Endothelial cell (in vitro differentiated cells): ENCODE data around the gene SSC4D. TPM values are rescaled to one million over a fixed set of nuclear protein-coding genes. Genes with fewer than 3 reads are reported as not detected.
"Not testable (repeated sequence)": the region's sequence is repeated elsewhere in the genome, so short reads cannot be mapped to it uniquely, and the experiment has no call there.

Source experiments
- DNase-seq: peaks from one replicate; pipeline ENCODE4 v3.0.0; 2021; ENCODE audit warnings: low spot score
- H3K27ac Mint-ChIP-seq: one replicate; pipeline ENCODE4 v1.8.0; 2021; ENCODE audit warnings: mixed read lengths, inconsistent platforms; ENCODE audit not compliant: unreplicated experiment
- H3K27me3 Mint-ChIP-seq: one replicate; pipeline ENCODE4 v1.8.0; 2021; ENCODE audit warnings: mild to moderate bottlenecking, moderate library complexity, mixed read lengths, inconsistent platforms; ENCODE audit not compliant: unreplicated experiment
- H3K36me3 Mint-ChIP-seq: one replicate; pipeline ENCODE4 v1.8.0; 2021; ENCODE audit warnings: mild to moderate bottlenecking, low read depth, mixed read lengths, inconsistent platforms; ENCODE audit not compliant: unreplicated experiment
- H3K4me1 Mint-ChIP-seq: one replicate; pipeline ENCODE4 v1.8.0; 2021; ENCODE audit warnings: mild to moderate bottlenecking, mixed read lengths, inconsistent platforms; ENCODE audit not compliant: unreplicated experiment
- H3K4me3 Mint-ChIP-seq: one replicate; pipeline ENCODE4 v1.8.0; 2021; ENCODE audit warnings: mild to moderate bottlenecking, mixed read lengths, inconsistent platforms; ENCODE audit not compliant: unreplicated experiment
- H3K9me3 Mint-ChIP-seq: one replicate; pipeline ENCODE4 v1.8.0; 2021; ENCODE audit warnings: mixed read lengths, inconsistent platforms; ENCODE audit not compliant: unreplicated experiment
- CTCF ChIP-seq: fragments of 200-600 bp; sonication (generic); IDR thresholded peaks from one replicate; pipeline ENCODE4 v1.5.0; 2021; ENCODE audit warnings: antibody characterized with exemption; ENCODE audit not compliant: unreplicated experiment
- total RNA-seq: library from RNA; stranded (reverse); fragmentation: NEBNext Ultra II Directional; extraction: Animal tissue kit (Norgen Biotek cat#: 25700); gene quantifications from one replicate; pipeline ENCODE4 v1.2.1, GENCODE V29; 2021; ENCODE audit not compliant: unreplicated experiment

The SSC4D gene
- total RNA-seq, 1 donor from 2014 or later: 15.6 TPM

DNA sequence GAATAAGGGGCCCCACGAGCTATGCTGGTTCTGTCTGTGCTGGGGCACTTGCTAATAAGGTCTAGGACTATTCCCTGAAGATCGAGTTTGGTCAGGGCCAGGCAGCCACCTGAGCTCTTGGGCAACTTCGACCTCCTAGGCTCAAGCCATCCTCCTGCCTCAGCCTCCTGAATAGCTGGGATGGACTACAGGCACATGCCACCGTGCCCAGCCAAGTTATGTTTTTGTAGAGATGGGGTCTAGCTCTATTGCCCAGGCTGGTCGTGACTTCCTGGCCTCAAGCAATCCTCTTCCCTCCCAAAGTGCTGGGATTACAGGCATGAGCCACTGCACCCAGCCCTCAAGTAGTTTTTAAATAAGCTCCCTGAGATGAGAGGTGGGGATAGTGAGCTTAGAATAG is 18.1 kb upstream of the SSC4D start:
- H3K27ac Mint-ChIP-seq: no peak overlapping the region
- no peak overlapping the region for H3K4me3 Mint-ChIP-seq
- no peaks in the 10 kb centered on the region for H3K9me3 Mint-ChIP-seq
- no peak for TF ChIP-seq CTCF
- H3K4me1 Mint-ChIP-seq: peaks cover 10% of the 10 kb centered on the region
- no peak for DNase-seq
- H3K36me3 Mint-ChIP-seq: no peaks in the 10 kb centered on the region
- H3K27me3 Mint-ChIP-seq: peaks cover 3% of the 10 kb centered on the region

GRCh38 chr7:76426246-76426645 is 16.7 kb upstream of the SSC4D start:
- DNase-seq: no peak
- no peak overlapping the region for H3K27ac Mint-ChIP-seq
- H3K4me3 Mint-ChIP-seq: no peak overlapping the region
- no peaks in the 10 kb centered on the region for H3K9me3 Mint-ChIP-seq
- TF ChIP-seq CTCF: no peak
- peaks cover 3% of the 10 kb centered on the region for H3K27me3 Mint-ChIP-seq
- H3K4me1 Mint-ChIP-seq: peaks cover 10% of the 10 kb centered on the region
- H3K36me3 Mint-ChIP-seq: no peaks in the 10 kb centered on the region

DNA sequence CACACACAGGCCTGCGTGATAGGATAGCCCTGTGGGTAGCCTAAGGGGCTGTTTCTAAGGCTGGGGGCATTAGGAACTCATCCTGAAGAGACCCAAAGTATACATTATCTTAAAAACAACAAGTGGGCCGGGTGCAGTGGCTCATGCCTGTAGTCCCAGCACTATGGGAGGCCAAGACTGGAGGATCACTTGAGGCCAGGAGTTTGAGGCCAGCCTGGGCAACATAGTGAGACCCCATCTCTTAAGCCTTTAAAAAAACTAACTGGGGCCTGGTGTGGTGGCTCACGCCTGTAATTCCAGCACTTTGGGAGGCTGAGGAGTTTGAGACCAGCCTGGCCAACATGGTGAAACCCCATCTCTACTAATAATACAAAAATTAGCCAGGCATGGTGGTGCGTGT is 16.1 kb upstream of the SSC4D start:
- not testable (repeated sequence) for H3K27ac Mint-ChIP-seq

DNA sequence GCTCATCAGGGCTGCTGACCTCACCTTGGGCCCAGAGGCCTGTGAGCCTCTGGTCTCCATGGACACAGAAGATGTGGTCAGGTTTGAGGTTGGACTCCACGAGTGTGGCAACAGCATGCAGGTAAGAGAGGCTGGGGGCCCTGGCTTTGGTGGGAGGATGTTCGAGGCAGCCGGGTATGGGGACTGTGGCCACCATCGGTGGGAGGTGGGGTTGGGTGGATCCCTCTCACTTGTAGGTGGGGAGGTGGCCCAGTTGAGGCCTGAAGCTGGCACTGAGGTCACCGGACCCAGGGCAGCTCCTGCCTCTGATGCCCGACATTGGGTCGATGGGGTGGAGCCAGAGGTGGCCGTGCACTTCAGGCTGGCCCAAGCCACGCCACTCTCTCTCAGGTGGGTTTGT is 15.7 kb upstream of the SSC4D start:
- Mint-ChIP-seq H3K4me3 (no peak overlapping the region), H3K27ac (no peak overlapping the region), H3K36me3 (no peaks in the 10 kb centered on the region), H3K27me3 (peaks cover 3% of the 10 kb centered on the region), H3K4me1 (peaks cover 12% of the 10 kb centered on the region), H3K9me3 (no peaks in the 10 kb centered on the region)
- no peak for TF ChIP-seq CTCF
- no peak for DNase-seq

More for the DNA sequence above, 16.1 kb upstream of the SSC4D start:
- not testable (repeated sequence) for DNase-seq, H3K4me1 Mint-ChIP-seq, H3K36me3 Mint-ChIP-seq, H3K9me3 Mint-ChIP-seq, H3K27me3 Mint-ChIP-seq, H3K4me3 Mint-ChIP-seq

DNA sequence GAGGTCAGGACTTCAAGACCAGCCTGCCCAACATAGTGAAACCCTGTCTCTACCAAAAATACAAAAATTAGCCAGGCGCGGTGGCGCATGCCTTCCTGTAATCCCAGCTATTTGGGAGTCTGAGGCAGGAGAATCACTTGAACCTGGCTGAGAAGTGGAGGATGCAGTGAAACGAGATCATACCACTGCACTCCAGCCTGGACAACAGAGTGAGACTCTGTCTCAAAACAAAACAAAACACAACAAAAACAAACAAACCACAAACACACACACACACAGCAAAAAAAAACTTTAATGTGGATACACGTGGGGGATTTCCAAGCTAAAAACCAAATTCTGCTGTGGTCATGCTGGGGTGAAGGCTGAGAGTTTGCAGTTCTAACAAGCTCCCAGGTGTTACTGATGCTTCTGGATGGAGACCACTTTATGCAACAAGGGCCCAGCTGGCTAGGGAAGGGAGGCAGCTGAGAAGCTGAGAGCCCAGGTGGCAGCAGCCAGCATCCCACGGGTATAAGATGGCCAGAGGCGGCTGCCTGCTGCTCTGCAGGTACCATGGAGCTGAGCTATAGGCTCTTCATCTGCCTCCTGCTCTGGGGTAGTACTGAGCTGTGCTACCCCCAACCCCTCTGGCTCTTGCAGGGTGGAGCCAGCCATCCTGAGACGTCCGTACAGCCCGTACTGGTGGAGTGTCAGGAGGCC is 15.1 kb upstream of the SSC4D start, which contains the start of gene ZP3:
TSS of gene ZP3 (plus strand) at position 538 of the 699 bp plus-strand sequence. CDS start at position 553, 15 bp downstream.
- H3K36me3 Mint-ChIP-seq: no peaks in the 10 kb centered on the region
- peaks cover 5% of the 10 kb centered on the region for H3K27me3 Mint-ChIP-seq
- H3K4me1 Mint-ChIP-seq: peaks cover 13% of the 10 kb centered on the region
- no peak for TF ChIP-seq CTCF
- no peak for DNase-seq
- no peaks in the 10 kb centered on the region for H3K9me3 Mint-ChIP-seq
- H3K4me3 Mint-ChIP-seq: no peak within 1 kb of the TSS
- H3K27ac Mint-ChIP-seq: no peak within 1 kb of the TSS
